ENCODE measurements around the gene ANKRD13D. TPM values are rescaled to one million over a fixed set of nuclear protein-coding genes. Genes with fewer than 3 reads are reported as not detected.
A peak's percentile ranks its signal among the peaks of the same experiment; 100 is the strongest.
"Not testable (repeated sequence)": the region's sequence is repeated elsewhere in the genome, so short reads cannot be mapped to it uniquely, and the experiment has no call there.

ANKRD13D gene
- total RNA-seq, 1 experiment from 2014 or later = 13.1 TPM

GRCh38 chr11:67317205-67317887 lies 28.2 kb downstream of the ANKRD13D start:
- peak; percentile 97 for DNase-seq (ENCODE audit: low read depth)

DNA sequence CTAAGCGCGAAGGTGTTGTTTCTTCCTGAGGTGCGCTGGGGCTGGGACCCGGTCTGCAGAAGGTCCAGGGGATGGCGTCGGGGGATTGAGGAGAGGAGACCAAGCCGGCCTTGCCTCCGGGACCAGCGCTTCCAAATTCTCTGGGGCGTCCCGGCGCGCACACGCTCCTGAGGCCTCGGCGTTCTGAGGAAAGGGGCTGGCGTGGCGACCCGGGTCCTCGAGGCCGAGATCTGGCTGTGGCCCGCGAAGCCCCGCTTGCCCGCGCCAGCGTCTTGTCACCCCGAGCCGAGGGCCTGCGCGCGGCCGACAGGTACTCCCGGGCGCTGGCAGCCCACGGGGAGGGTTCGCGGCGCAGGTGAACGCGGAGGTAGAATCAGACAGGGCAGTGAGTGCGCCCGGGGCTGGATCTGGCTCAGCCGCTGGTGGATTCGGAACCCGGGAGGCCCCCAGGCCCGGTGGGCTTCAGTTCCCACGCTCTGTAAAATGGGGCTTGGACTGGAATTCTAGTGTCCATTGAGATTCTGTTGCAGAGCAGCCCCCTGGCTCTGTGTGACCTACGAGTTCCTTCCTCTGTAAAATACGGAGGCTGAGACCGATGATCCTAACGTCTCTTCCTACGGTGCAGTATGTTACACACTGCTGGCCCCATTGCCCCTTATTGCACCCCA lies 28.9 kb downstream of the ANKRD13D start:
- no peak for DNase-seq (ENCODE audit: low read depth)

DNA sequence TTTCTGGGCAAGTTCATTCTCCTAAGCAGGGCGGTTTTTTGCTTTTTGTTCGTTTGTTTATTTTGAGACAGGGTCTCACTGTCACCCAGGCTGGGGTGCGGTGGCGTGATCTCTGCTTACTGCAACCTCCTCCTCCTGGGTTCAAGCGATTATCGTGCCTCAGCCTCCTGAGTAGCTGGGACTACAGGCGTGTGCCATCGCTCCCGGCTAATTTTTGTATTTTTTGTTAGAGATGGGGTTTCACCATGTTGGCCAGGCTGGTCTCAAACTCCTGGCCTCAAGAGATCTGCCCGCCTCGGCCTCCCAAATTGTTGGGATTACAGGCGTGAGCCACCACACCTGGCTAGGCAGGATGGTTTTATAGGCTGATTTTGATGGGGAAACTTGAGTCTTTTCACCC lies 29.8 kb downstream of the ANKRD13D start:
- not testable (repeated sequence) for DNase-seq (ENCODE audit: low read depth)

- DNase-seq (ENCODE audit: low read depth) = no peak
Observed at GRCh38 chr11:67320011-67320410, 30.9 kb downstream of the ANKRD13D start.

GRCh38 chr11:67320691-67321090 lies 31.6 kb downstream of the ANKRD13D start:
- no peak for DNase-seq (ENCODE audit: low read depth)

DNA sequence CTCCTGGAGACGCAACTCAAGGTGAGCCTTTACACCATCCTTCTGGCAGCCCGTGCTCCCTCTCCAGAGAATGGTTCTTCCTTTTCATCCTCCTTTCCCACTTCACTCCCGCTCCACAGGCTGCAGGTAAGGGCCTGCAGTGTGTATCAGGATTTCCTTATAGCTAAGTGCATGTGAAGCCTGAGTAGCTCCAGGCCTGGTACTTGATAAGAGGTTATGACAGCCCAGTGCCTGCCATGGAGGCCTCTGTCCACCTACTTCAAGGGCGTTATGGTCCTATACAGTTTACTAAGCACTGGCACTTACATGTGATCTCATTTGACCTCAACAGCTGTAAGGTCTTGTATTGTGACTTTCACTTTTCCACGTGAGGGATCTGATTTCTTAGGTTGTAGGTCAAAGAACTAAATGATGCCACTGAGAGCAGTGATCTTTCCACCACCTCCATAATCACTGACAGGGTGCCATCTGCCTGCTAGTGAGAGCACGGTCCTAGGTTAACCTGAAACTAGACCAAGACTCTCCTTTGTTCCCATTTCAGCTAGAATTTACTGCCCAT lies 32.3 kb downstream of the ANKRD13D start:
- no peak for DNase-seq (ENCODE audit: low read depth)

DNA sequence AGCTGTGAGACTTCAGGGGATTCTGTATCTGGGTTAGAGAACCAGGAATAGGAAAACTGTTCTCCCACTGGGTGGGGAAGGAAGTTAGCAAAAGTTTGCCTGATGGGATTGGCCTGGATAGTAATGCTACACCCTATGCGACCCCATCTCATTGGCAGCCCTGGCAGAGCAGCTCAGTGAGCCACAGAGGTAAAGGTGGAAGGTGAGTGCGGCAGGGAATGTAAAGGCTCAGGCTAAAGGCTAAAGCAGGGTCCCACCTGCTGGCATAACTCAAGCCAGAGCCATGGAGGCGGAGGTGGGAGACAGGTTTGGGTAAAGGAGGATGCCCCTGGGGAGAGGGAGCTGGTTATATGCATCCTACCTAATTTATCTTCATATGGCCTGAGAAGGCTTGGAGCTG lies 32.9 kb downstream of the ANKRD13D start:
- no peak for DNase-seq (ENCODE audit: low read depth)

DNA sequence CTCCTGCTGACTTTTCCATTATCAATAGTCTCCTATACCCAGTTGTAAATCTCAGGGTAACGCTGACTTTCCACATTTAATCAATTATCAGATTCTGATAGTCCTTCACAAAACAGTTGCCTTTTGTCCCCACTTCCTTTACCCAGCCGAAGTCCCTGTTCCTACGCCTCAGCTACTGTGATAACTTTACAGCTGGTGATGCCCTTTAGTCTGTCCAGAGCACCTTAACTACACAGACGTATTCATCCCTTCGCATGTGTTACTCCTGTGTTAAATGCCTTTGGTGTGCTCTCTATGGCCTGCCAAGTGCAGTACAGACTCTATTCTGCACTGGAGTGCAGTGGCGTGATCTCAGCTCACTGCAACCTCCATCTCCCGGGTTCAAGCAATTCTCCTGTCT lies 34.4 kb downstream of the ANKRD13D start:
- no peak for DNase-seq (ENCODE audit: low read depth)

GRCh38 chr11:67332081-67332691 lies 43.1 kb downstream of the ANKRD13D start:
- DNase-seq (ENCODE audit: low read depth) = no peak

GRCh38 chr11:67337257-67337656 lies 48.2 kb downstream of the ANKRD13D start:
- DNase-seq (ENCODE audit: low read depth) = no peak

DNA sequence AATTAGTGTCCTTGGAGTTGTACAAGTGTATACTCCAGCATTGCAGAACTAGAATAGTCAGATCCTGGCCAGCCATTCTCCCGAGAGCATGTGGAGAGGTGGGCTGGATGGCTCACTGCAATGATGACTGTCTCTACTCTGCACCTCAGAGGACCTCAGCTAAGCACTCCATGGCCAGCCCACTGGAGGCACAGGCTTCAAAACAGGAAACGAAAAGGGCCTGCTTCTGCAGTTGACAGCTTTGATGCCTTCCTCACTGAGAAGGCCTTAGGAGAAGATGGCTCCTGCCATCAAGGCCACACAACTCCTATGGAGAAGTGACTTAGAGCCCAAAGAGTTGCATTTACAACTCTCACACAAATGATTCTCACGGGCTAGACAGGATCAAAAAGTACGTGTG lies 55.2 kb downstream of the ANKRD13D start:
- no peak for DNase-seq (ENCODE audit: low read depth)

GRCh38 chr11:67345247-67345919 lies 56.3 kb downstream of the ANKRD13D start:
- DNase-seq (ENCODE audit: low read depth) = no peak

DNA sequence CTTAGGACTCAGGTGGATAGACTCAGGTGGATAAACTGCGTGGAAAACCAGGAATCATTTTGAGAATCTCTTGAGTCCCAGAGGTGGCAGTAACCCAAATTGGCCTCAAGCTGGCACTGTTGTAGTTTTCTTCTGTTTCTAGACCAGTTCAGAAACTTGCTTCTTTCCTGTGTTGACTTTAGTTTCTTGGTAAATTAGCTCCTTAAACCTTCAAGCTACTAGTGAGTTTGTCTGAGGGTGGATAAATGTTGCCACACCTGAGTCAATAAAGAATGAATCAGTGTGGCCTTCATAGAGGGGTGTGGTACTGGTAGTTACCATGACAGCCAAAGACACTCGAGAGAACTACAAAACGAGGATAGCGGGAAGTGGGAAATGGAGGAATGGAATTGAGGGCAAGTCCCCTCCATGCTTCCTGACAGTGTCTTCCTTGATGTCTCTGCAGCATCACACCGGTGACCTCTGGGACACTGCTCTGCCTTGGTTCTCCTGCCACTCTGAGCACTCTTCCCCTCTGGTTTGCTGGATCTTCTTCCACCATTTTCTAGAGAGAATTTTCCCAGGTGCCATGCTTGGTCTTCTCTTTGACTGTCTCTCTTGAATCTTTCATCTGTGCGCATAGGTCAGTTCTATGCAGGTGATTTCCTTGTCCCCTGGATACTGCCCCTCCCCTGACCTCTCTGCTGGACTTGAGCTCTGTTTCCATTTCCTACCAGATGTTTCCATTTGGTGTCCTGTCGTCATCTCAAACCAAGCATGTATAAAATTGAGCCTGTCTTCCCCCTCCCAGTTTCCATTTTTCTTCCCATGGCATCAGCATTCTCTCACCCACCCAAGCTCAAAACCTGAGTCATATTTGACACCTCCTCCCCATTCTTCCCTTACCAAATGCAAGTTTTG lies 57.1 kb downstream of the ANKRD13D start:
- peak; percentile 58 for DNase-seq (ENCODE audit: low read depth)

DNA sequence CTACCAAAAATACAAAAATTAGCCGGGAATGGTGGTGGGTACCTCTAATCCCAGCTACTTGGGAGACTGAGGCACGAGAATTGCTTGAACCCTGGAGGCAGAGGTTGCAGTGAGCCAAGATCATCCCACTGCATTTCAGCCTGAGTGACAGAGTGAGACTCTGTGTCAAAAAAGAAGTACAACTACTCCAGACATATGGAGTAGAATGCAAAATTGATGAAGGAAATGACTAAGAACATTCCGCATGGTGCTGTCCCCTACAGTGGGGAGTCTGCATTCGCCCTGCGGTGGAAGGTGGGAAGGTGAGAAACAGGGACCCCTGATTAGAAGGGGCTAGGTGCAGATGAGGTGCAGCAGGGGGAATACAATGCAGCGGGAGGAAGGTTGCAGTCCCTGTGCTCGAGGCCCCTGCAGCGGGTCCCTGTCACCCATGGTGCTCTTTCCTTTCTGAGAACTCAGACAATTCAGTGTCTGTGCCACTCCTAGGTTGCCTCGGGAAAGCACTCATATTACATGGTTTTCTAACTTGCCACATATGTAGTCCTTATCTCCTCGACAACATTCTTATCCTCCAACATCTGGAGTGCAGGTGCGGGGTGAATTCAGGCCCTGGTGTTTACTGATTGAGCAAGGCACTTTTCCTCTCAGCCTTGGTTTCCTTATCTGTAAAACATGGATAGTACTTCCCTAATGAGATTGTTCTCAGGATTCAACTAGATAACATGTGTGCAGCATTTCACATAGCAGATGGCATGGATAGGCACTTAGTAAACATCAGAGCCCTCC lies 59.1 kb downstream of the ANKRD13D start:
- DNase-seq (ENCODE audit: low read depth) = peak; percentile 34

- no peak for DNase-seq (ENCODE audit: low read depth)
Observed at GRCh38 chr11:67349036-67349435, 59.9 kb downstream of the ANKRD13D start.

DNA sequence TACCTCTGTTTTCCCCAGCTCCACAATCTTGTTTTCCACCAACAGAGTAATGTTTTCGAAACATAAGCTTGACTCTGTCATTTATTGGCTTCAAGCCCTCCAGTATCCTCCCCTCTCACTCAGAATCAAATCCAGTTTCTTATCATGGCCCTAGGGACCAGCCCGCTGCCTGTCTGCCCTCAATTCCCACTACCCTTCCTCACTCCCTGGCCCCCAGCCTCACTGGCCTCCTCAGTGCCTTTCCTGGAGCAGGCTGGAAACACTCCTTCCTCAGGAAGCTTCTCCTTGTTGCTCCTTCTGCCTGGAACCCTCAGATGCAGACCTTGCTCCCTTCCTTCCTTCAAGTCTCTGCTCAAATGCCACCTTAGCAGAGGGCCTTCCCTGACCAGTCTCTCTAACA lies 60.4 kb downstream of the ANKRD13D start:
- no peak for DNase-seq (ENCODE audit: low read depth)

DNA sequence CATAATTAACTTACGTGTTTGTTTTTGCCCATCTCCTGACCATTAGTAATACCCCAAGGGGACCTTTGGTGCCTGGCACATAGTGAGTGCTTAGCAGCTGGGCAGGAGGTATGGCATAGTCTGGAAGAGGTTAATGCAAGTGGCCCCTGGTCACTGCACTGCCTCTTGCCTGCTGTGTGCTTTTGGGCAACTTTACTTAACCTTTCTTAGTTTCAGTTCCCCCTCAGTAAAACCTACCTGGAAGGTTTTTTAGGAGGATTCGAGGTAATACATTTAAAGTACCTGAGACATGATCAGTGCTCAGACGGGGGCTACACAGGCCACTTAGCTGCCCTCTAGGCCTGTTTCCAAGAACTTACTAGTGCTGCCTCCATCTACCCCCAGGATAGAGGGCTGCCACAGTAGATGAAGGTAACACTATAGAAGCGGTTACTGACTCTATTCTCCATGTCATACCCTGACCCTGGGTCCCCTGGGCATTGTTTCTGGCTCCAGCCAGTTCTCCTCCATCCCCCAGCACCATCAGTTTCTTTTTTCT lies 60.9 kb downstream of the ANKRD13D start:
- no peak for DNase-seq (ENCODE audit: low read depth)

DNA sequence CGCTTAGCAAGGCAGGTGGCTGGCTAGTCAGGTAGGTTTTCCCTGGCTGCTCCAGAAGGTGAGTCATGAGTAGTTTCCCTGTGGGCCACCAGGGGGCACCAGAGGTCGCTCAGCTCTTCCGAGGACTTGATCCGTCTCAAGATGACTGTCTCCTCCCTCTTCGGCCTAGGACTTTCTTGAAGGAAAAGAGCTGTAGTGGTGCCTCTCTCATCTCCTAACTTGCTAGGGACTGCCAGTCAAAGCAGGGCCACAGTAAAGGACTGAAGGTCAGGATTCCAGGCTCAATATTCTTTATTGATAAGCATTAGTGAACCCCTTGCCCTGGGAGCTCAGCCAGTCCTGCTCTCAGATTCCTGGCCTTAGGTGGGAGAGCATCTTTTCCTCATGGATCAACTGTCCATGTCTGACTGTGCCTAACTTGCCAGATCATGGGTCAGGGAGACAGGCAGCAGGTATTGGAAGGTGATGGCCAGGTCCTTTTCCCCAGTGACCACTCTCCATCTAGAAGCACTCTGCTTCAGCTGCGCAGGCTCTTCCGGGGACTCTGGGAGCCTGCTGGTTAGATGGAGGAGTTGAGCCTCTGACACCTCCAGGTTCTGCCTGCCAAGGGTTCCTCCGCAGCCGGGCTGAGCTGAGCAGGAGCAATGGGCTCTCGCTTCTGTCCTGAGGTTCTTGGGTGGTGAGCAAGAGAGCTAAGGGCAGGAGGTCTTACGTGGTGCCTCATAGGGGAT lies 62.3 kb downstream of the ANKRD13D start:
- peak; percentile 80 for DNase-seq (ENCODE audit: low read depth)
